NCI-H510A (cell line): ENCODE results near the gene MRPL11.
A peak's percentile ranks its signal among the peaks of the same experiment; 100 is the strongest.
"Not testable (repeated sequence)": the region's sequence is repeated elsewhere in the genome, so short reads cannot be mapped to it uniquely, and the experiment has no call there.

Source experiments
- DNase-seq: peaks from one replicate; lab custom pipeline; 2025; lab: John Stamatoyannopoulos, UW

The MRPL11 gene

DNA sequence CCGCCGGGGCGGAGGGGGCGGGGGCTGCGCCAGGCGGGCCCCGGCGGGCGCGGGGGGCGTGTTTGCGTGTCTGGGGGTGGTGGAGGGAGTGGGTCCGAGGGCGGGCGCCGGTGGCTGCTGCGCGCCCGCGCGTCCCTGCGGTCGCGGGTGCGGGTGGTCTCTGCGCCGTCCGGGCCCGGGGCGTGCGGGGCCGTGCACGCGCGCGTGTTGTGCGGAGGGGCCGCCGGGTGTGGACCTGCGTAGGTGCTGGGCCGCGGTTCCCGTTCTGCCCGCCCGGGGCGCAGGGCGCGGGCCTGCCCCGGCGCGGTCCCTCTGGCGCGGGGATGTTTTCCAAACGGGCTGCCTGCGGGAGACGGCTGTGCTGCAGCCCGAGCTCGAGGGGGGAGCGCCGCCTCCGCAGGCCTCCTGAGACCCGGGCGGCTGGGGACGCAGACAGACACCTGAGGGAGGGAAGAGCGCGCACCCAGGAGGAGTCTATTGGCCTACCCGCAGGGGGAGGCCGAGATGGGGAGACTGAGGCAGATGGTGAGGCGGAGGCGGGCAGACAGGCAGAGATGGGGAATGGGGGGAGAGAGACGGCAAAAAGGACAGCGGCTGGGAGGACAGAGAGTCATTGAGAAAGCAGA, 28.5 kb upstream of the MRPL11 start:
- no peak for DNase-seq

DNA sequence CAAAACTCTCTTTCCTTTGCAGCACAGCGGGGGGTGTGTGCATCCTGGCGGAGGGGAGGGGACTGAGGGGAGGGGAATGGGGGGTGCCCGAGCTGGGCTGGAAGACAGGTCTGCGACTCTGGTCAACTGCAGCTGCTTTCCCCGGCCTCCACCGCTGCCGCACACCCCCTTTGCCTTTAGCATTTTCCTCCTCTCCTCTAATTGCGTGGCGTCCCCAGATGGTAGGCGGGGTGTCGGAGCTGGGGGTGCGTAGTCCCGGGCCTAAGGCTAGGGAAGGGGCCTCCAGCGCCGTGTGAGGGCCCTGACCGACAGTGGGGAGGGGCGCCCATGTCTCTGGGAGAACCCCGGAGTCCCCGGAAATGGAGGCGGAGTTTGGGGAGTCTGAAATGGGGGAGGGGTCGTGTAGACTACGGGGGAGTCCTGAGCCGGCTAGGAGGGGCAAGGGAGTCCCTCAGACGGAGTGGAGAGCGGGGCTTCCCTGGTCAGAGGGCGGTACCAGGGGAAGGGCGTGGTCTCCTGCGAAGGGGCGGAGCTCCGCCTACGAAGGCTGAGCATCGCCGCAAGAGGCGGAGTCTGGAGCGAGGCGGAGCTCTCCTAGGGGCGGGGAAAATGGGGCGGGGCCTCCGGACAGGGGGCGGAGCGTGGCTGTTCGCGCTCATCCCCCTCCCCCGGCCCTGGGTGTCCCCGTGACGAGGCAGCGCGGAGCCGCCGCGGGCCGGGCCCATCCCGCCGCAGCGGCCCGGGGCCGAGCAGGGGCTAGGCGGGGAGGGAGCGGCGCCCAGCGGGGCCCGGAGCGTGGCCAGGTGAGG, 27.8 kb upstream of the MRPL11 start, which contains the start of gene PELI3:
Gene PELI3 (plus strand): TSS at position 681 of the 809 bp plus-strand sequence. CDS start 1,224 bp downstream, outside the sequence.
- DNase-seq, result peak; percentile 60

GRCh38 chr11:66465373-66466224, 27.0 kb upstream of the MRPL11 start:
- no peak for DNase-seq

- no peak for DNase-seq
Observed at GRCh38 chr11:66464916-66465315, 26.3 kb upstream of the MRPL11 start.

GRCh38 chr11:66464116-66464515, 25.5 kb upstream of the MRPL11 start:
- DNase-seq, result not testable (repeated sequence)

DNA sequence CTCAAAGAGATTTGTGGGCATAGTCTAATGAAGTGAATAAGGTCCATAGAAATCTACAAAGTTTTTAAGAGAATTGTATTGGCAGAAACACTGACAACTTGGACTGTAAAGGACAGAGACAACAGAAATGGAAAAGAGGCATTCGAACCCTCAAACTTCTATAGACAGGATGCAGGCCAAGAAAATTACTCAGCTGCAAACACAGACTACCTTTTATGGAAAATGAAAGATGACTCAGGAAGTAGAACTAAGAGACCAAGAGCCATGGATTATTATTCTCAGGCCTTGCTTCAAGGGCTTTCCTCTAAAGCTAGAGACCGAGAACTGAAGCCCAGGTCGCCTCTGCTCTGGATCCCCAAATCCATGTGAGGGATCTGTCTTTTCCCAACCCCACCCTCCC, 24.3 kb upstream of the MRPL11 start:
- no peak for DNase-seq

DNA sequence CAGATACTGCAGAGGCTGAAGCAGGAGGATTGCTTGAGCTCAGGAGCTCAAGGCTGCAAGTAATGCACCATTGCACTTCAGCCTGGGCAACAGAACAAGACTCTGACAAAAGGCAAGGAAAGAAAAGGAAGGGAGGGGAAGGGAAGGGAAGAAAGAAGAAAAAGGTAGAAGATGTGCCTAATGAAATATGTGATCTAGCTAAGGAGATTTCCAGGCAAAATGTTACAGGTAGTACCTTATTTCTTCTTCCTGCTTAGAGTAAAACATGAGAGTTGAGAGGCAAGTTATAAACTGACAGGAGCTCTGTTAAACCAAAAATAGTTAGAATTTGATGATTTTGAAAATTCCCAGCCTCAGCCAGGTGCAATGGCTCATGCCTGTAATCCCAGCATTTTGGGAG, 23.4 kb upstream of the MRPL11 start:
- no peak for DNase-seq

DNA sequence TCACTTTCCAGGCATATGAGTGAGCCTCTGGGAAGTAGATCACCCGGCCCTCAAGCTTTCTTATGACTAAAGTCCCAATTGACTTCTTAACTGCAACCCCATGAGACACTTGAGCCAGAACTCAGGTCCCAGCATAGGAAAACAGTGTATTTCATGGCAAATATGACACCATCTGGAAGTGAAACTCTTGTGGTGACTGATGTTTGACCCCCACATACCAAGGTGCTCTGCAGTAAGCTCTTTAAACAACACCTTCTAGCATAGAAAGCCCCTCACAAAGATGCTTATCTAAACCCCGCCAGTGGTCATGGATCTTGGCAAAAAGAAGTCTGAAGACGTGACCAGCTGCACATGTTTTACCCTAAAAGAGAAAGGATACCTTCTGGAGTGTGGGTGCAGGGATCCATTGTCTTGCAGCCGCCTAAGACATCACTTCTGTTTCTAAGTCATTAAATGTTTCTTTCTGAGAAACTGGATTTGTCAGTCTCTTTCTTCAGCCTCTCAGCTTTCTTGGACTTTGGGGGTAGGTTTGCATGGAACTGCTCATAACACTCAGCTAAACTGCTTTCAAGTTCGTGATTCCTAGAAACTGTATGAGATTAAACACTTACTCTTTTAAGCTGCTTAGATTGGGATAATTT, 20.6 kb upstream of the MRPL11 start:
- DNase-seq, result no peak

DNA sequence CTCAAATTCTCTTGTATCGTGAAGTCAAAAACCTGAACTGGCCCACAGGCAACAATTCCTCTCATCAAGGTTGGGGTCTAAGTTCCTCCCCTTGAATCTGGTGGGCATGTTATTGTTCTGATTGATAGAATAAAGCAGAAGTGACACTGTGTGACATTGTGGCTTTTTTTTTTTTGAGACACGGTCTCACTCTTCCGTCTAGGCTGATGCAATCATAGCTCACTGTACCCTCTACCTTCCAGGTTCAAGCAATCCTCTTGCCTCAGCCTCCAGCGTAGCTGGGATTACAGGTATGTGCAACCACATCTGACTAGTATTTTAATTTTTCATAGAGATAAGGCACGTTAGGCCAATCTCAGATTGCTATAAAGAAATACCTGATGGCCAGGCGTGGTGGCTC, 19.2 kb upstream of the MRPL11 start:
- DNase-seq, result no peak

GRCh38 chr11:66454828-66455227, 16.2 kb upstream of the MRPL11 start:
- DNase-seq, result no peak

DNA sequence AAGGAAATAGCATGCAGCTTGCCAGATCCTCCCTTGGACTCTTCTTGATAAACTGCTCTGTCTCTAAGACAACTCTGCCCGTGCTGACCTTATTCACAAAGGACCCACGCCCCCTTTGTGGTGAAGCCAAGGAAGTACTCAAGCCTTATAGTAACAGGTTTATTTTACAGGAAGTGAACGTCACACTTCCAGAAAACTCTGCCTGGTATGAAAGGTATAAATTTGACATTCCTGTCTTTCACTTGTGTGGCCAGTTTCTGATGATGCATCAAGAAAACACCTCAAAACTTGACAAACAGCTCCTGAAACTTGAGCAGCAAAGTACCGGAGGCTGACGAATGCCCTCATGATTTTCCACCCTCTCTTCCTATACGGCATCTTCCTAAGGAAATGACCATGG, 15.6 kb upstream of the MRPL11 start:
- DNase-seq, result no peak

DNA sequence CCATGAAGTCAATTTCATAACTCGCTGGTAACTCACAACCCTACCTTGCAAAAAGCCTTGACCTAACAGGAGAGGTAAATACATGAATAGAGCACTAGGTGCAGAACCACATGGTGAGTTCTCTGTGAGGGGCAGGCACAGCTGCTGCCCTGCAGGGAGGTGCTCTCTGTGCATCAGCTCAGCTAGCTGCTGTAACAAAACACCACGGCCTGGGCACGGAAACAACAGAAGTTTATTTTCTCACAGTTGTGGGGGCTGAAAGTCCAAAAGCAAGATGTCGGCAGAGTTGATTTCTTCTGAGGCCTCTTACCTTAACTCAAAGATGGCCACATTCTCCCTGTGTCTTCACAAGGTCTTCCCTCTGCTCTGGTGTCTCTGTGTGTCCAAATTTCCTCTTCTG, 13.0 kb upstream of the MRPL11 start:
- no peak for DNase-seq

DNA sequence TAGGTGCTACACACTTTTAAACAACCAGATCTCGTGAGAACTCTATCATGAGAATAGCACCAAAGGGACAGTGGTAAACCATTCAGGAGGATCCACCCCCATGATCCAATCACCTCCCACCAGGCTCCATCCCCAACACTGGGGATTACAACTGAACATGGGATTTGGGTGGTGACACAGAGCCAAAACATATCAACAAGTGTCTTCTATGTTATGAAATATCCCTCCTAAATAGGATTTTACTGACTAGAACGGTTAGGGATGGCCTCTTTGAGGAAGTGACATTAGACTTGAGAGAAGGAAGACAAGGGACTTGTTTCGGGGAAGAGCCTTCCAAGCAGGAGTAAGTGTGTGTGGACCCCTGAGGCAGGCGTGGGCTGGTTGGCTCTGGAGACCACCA, 11.9 kb upstream of the MRPL11 start:
- no peak for DNase-seq

DNA sequence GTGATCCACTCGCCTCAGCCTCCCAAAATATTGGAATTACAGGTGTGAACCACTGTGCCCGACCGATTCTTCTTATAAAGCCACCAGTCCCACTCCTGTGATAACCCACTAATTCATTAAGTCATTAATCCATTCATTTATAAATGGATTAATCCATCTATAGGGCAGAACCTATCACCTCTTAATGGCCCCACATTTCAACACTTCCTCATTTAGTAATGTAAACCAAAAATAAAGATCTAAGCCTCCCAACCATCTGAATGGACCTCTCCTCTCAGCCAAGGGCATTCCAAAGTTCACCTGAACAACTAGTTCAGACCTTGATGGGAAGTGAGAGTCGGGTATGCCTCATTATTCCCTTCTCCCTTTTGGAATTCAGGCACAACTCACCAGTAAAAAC, 9.9 kb upstream of the MRPL11 start:
- DNase-seq, result no peak

GRCh38 chr11:66447012-66447411, 8.4 kb upstream of the MRPL11 start:
- no peak for DNase-seq

DNA sequence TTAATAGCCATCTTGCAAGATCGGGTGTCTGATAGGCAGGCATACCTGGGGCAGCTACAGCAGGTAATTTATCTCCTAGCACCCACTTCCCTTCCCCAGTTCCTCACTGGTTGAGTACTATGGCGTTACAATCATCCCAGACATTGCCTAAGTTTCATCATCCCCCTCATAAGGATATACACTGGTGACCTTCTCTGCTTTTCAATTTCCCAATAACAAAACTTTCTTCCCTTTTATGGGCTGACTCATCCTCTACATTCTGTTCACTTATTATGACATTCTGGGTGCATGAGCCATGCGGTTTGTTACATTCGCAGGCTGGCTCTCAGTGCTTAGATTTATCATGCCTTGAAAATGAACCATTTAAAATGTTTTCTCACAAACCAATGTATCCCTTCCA, 5.0 kb upstream of the MRPL11 start:
- DNase-seq, result no peak

DNA sequence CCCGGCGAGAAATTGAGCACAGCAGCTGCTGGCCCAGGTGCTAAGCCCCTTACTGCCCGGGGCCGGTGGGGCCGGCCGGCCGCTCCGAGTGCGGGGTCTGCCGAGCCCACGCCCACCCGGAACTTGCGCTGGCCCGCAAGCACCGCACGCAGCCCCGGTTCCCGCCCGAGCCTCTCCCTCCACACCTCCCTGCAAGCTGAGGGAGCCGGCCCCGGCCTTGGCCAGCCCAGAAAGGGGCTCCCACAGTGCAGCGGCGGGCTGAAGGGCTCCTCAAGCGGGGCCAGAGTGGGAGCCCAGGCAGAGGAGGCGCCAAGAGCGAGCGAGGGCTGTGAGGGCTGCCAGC, 2.3 kb upstream of the MRPL11 start:
- not testable (repeated sequence) for DNase-seq

- DNase-seq, result not testable (repeated sequence)
Observed at GRCh38 chr11:66440101-66440939, 1.7 kb upstream of the MRPL11 start.

DNA sequence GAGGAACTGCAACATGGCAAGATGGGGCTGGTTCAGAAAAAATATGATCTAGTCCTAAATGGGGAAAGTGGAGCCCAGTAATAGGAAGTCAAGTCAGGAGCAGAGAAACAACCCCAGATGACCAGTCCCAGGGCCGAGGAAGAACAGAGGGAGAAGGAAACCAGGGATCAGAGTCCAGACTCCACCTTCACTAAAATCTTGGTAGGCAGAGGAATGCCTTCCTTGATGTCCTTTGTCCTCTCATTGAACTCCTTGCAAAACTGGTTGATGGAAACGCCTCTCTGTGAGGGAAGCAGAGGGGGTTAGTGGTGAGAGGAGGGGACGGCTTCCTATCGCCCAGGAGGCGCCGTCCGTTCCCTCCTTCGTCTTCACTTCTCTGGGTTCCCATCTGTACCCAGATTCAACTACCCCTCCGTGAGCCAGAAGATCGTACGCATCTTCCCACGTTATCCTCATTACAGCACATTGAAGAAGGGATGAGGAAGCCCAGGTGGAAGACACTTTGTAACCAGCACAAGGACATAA, 607 bp downstream of the MRPL11 start:
- DNase-seq, result no peak

- no peak for DNase-seq
Observed at GRCh38 chr11:66432597-66432996, 6.1 kb downstream of the MRPL11 start.

GRCh38 chr11:66431871-66432329, 6.7 kb downstream of the MRPL11 start:
- not testable (repeated sequence) for DNase-seq
